ENCODE data around the gene PTGS2. TPM values are rescaled to one million over a fixed set of nuclear protein-coding genes. Genes with fewer than 3 reads are reported as not detected.

Gene PTGS2
- total and polyA plus RNA-seq, 10 of the 15 experiments (the other 5 are each of a cell fraction or from before 2014, with no cell fraction given), result 0.04 to 0.12 (median 0.08) TPM; not detected in 4

DNA sequence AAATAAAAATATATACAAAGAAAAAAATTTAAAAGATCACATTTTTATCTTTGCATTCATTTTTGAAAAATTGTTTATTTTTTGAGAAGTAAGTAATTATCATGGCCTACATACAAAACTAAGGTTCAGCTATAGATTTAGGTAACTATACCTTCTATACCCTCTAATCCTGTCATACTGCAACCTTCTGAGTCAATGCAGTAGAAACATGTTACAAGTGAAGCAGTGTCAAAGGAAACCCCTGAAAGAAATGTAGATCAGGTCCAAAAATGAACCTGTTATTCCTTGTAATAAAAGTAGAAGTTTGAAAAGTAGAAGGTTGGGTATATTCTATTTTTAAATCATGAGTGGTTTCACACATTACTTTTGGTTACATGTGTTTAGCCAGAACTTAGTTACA is 51.3 kb downstream of the PTGS2 start:
- BruUV-seq (replicated peaks), result no TSS peak
- Histone ChIP-seq H3K4me2 (ENCODE audit: control insufficient read depth, insufficient read depth) (no peak overlapping the region), H3K36me3 (ENCODE audit: control insufficient read depth in 2 of 2, insufficient read depth in 2 of 2, low read length in 1 of 2) (no peaks in the 10 kb centered on the region), H3K79me2 (ENCODE audit: control insufficient read depth, insufficient read depth, low read length) (no peaks in the 10 kb centered on the region), H2AFZ (ENCODE audit: control insufficient read depth, low read depth, low read length) (no peak overlapping the region), H4K20me1 (ENCODE audit: control insufficient read depth, insufficient read depth) (no peaks in the 10 kb centered on the region), H3K4me1 (ENCODE audit: control insufficient read depth, insufficient read depth, low read length) (no peaks in the 10 kb centered on the region), H3K9ac (ENCODE audit: control insufficient read depth, insufficient read depth, low read length) (no peak overlapping the region), H3K27ac (ENCODE audit: control insufficient read depth, insufficient read depth) (no peak overlapping the region), H3K4me3 (no peak overlapping the region), H3K27me3 (replicated peaks in 1 of 2; ENCODE audit: control insufficient read depth in 2 of 2, insufficient read depth in 2 of 2, low read length in 1 of 2) (peaks cover 0 to 1% of the 10 kb centered on the region in 2 experiments; a peak in 1 of 4 replicates), H3K9me3 (replicated peaks; ENCODE audit: control insufficient read depth, insufficient read depth, low read length) (no peaks in the 10 kb centered on the region)
- ChIA-PET RAD21 (ENCODE audit: unreplicated experiment) (interaction anchor here (0.5 kb wide), 1 partner anchor 94 kb away, joined by 3 read pairs; no protein-coding TSS in a partner anchor), CTCF (no interaction called here), POLR2A (interaction anchor here (0.5 kb wide), 1 partner anchor 15 kb away, joined by 5 read pairs; no protein-coding TSS in a partner anchor), SMC1A (ENCODE audit: uncharacterized antibody, unreplicated experiment) (no interaction called here)
- ATAC-seq (no peak; the same call in 2 of the 3 replicates), DNase-seq (ENCODE audit: low read depth, low spot score) (no peak), FAIRE-seq (no peak)
- in situ Hi-C loops (cut with MboI) (no loop called here), intact Hi-C loops (cut with micrococcal nuclease; ENCODE audit: unreplicated experiment) (no loop called here)
- TF ChIP-seq NFIC (IDR thresholded peaks at IDR 0.05; ENCODE audit: low read depth, low read length), result 0 out of 2 replicates have a peak, but pooled peaks have one; percentile 16
- no peak for TF ChIP-seq SP1 (IDR thresholded peaks at IDR 0.05; ENCODE audit: low read depth, low read length)
- TF ChIP-seq USF1 (IDR thresholded peaks at IDR 0.05; ENCODE audit: borderline replicate concordance, extremely low read length, insufficient read depth, low read depth, low read length), result no peak
- no peak for TF ChIP-seq FOXK2 (IDR thresholded peaks at IDR 0.05)
- TF ChIP-seq JUNB (IDR thresholded peaks at IDR 0.05), result peak; percentile 57
- TF ChIP-seq, protein P1, sequence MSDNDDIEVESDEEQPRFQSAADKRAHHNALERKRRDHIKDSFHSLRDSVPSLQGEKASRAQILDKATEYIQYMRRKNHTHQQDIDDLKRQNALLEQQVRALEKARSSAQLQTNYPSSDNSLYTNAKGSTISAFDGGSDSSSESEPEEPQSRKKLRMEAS (IDR thresholded peaks at IDR 0.05; ENCODE audit: low read depth, low read length), result no peak

DNA sequence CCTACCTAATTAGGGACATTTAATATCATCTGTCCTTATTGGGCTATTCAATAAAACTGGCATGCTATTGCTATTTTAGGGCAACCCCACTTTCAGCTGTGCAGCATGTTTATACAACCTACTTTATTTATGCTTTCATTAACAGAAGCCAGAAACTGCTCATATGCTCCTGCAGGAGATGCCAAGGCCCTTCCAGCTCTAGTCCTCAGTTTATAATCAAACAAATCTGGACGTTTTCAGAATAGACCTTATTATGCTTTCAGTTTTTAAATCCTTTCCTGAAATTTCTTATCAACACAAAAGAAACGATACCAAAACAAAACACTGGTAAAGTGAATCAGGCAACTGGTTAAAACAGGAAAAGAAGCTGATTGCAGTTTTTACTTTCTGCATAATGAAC is 53.2 kb downstream of the PTGS2 start:
- Histone ChIP-seq H3K4me3 (no peak overlapping the region), H3K27ac (ENCODE audit: control insufficient read depth, insufficient read depth) (no peak overlapping the region), H2AFZ (ENCODE audit: control insufficient read depth, low read depth, low read length) (no peak overlapping the region), H3K9me3 (replicated peaks; ENCODE audit: control insufficient read depth, insufficient read depth, low read length) (no peaks in the 10 kb centered on the region), H3K79me2 (ENCODE audit: control insufficient read depth, insufficient read depth, low read length) (no peaks in the 10 kb centered on the region), H3K36me3 (ENCODE audit: control insufficient read depth in 2 of 2, insufficient read depth in 2 of 2, low read length in 1 of 2) (no peaks in the 10 kb centered on the region), H3K4me2 (ENCODE audit: control insufficient read depth, insufficient read depth) (no peak overlapping the region), H3K27me3 (replicated peaks in 1 of 2; ENCODE audit: control insufficient read depth in 2 of 2, insufficient read depth in 2 of 2, low read length in 1 of 2) (peaks cover 0 to 1% of the 10 kb centered on the region in 2 experiments; a peak in 1 of 4 replicates), H4K20me1 (ENCODE audit: control insufficient read depth, insufficient read depth) (no peaks in the 10 kb centered on the region), H3K4me1 (ENCODE audit: control insufficient read depth, insufficient read depth, low read length) (no peaks in the 10 kb centered on the region), H3K9ac (ENCODE audit: control insufficient read depth, insufficient read depth, low read length) (no peak overlapping the region)
- no peak for ATAC-seq
- no peak for FAIRE-seq
- DNase-seq (ENCODE audit: low read depth, low spot score), result no peak
- ChIA-PET RAD21 (ENCODE audit: unreplicated experiment) (no interaction called here), SMC1A (ENCODE audit: uncharacterized antibody, unreplicated experiment) (no interaction called here), CTCF (interaction anchor here (0.6 to 1.7 kb wide), 3 partner anchors 22 to 179 kb away, joined by 3 to 4 read pairs (median 3); no protein-coding TSS in a partner anchor), POLR2A (no interaction called here)
- WGBS (ENCODE audit: insufficient coverage, insufficient replicate concordance, low lambda C conversion rate, missing lambda C conversion rate), result 47% methylated on average over 2 of the region's 2 CpGs
- intact Hi-C loops (cut with micrococcal nuclease; ENCODE audit: unreplicated experiment) (no loop called here), in situ Hi-C loops (cut with MboI) (no loop called here)
- no TSS peak for BruUV-seq (replicated peaks)
- no peak for TF ChIP-seq JUNB (IDR thresholded peaks at IDR 0.05)
- no peak for TF ChIP-seq FOXK2 (IDR thresholded peaks at IDR 0.05)
- TF ChIP-seq KLF5 (IDR thresholded peaks at IDR 0.05; ENCODE audit: partially characterized antibody), result no peak
- TF ChIP-seq IKZF1 (conservative IDR thresholded peaks at IDR 0.05), result no peak
- no peak for TF ChIP-seq SMC3 (IDR thresholded peaks at IDR 0.05; ENCODE audit: borderline replicate concordance, low read length)
- TF ChIP-seq SMAD5 (IDR thresholded peaks at IDR 0.05; ENCODE audit: low read depth), result no peak
- TF ChIP-seq ZBTB40 (IDR thresholded peaks at IDR 0.05; ENCODE audit: borderline replicate concordance), result no peak
- no peak for TF ChIP-seq MYB (IDR thresholded peaks at IDR 0.05; ENCODE audit: borderline replicate concordance, low read depth, low read length)
- no peak for TF ChIP-seq NFYA (IDR thresholded peaks at IDR 0.05; ENCODE audit: borderline replicate concordance, low read depth, low read length)
- TF ChIP-seq GABPA (IDR thresholded peaks at IDR 0.05; ENCODE audit: low read depth), result no peak
